Raji (cell line): ENCODE measurements around the gene VEPH1.

Experiments used
- POLR2A ChIP-seq: IDR thresholded peaks from 2 replicates; pipeline ENCODE4 v1.6.1; 2011; ENCODE audit warnings: low read depth, low read length, control low read depth; ENCODE audit not compliant: insufficient read depth

The VEPH1 gene

GRCh38 chr3:157368171-157368570 is 135.0 kb downstream of the VEPH1 start:
- TF ChIP-seq POLR2A, result no peak

- TF ChIP-seq POLR2A, result no peak
Observed at GRCh38 chr3:157363393-157363792, 139.8 kb downstream of the VEPH1 start.

- TF ChIP-seq POLR2A, result no peak
Observed at GRCh38 chr3:157362348-157362747, 140.9 kb downstream of the VEPH1 start.

GRCh38 chr3:157360044-157360443 is 143.2 kb downstream of the VEPH1 start:
- no peak for TF ChIP-seq POLR2A

GRCh38 chr3:157356541-157356940 is 146.7 kb downstream of the VEPH1 start:
- TF ChIP-seq POLR2A, result no peak

- TF ChIP-seq POLR2A, result no peak
Observed at GRCh38 chr3:157355276-157355675, 147.9 kb downstream of the VEPH1 start.

GRCh38 chr3:157354722-157355121 is 148.5 kb downstream of the VEPH1 start:
- no peak for TF ChIP-seq POLR2A

- no peak for TF ChIP-seq POLR2A
Observed at GRCh38 chr3:157354254-157354653, 149.0 kb downstream of the VEPH1 start.

GRCh38 chr3:157353652-157354051 is 149.6 kb downstream of the VEPH1 start:
- no peak for TF ChIP-seq POLR2A

GRCh38 chr3:157351981-157352380 is 151.2 kb downstream of the VEPH1 start:
- no peak for TF ChIP-seq POLR2A

GRCh38 chr3:157347577-157348303 is 155.5 kb downstream of the VEPH1 start:
- TF ChIP-seq POLR2A, result no peak

- TF ChIP-seq POLR2A, result no peak
Observed at GRCh38 chr3:157336252-157337009, 166.8 kb downstream of the VEPH1 start.

- no peak for TF ChIP-seq POLR2A
Observed at GRCh38 chr3:157335233-157336076, 167.8 kb downstream of the VEPH1 start.

GRCh38 chr3:157333551-157333991 is 169.6 kb downstream of the VEPH1 start:
- no peak for TF ChIP-seq POLR2A

- TF ChIP-seq POLR2A, result no peak
Observed at GRCh38 chr3:157330206-157330605, 173.0 kb downstream of the VEPH1 start.
